HepG2 (cell line): ENCODE measurements around the gene EML2. TPM values are rescaled to one million over a fixed set of nuclear protein-coding genes. Genes with fewer than 3 reads are reported as not detected.
A peak's percentile ranks its signal among the peaks of the same experiment; 100 is the strongest.

ENCODE experiments used
- DMAP1 ChIP-seq: IDR thresholded peaks from 2 replicates; pipeline ENCODE4 v1.6.1; 2016
- EP300 ChIP-seq, 3 experiments: sonication (generic) in 1 of 3; formaldehyde crosslinking in 1 of 3; IDR thresholded peaks; 2 replicates each; pipeline versions ENCODE4 v1.5.1 to v1.6.1; 2011 to 2020; ENCODE audit warnings: low read depth in 2 of 3, low read length in 2 of 3, borderline replicate concordance in 1 of 3, improper control_type of control experiment in 1 of 3, mild to moderate bottlenecking in 1 of 3, missing genetic modification reagents in 1 of 3, moderate library complexity in 1 of 3
- HNRNPL ChIP-seq: fragments of 200-400 bp; formaldehyde crosslinking; IDR thresholded peaks from 2 replicates; pipeline ENCODE4 v1.6.1; 2017; ENCODE audit warnings: mild to moderate bottlenecking, low read depth, low read length
- ISX ChIP-seq: sonication (generic); formaldehyde crosslinking; conservative IDR thresholded peaks from 2 replicates; pipeline ENCODE4 v1.5.0; 2020; ENCODE audit warnings: missing genetic modification reagents
- MATR3 ChIP-seq: sonication (generic); formaldehyde crosslinking; IDR thresholded peaks from 2 replicates; pipeline ENCODE4 v1.4.0; 2020; ENCODE audit warnings: missing genetic modification reagents
- PHF8 ChIP-seq: sonication (generic); formaldehyde crosslinking; IDR thresholded peaks from 2 replicates; pipeline ENCODE4 v1.5.0; 2020; ENCODE audit warnings: missing genetic modification reagents
- SALL1 ChIP-seq: sonication (generic); formaldehyde crosslinking; IDR thresholded peaks from 2 replicates; pipeline ENCODE4 v1.8.0; 2022; ENCODE audit warnings: mild to moderate bottlenecking, missing genetic modification reagents
- TCF12 ChIP-seq, 2 experiments: fragments of 450-650 bp in 1 of 2; sonication (generic) in 1 of 2; formaldehyde crosslinking in 1 of 2; IDR thresholded peaks; 2 replicates each; pipeline versions ENCODE4 v1.6.1 to v1.8.0; 2017 to 2022; ENCODE audit warnings: antibody characterized with exemption in 1 of 2, mild to moderate bottlenecking in 1 of 2, missing genetic modification reagents in 1 of 2, moderate library complexity in 1 of 2
- TRAFD1 ChIP-seq: sonication (generic); formaldehyde crosslinking; IDR thresholded peaks from 2 replicates; pipeline ENCODE4 v1.5.1; 2020; ENCODE audit warnings: missing genetic modification reagents, mild to moderate bottlenecking, borderline replicate concordance
- UBTF ChIP-seq: sonication (generic); formaldehyde crosslinking; IDR thresholded peaks from 2 replicates; pipeline ENCODE4 v1.4.0; 2020; ENCODE audit warnings: mild to moderate bottlenecking, missing genetic modification reagents
- ZBTB3 ChIP-seq: sonication (generic); formaldehyde crosslinking; IDR thresholded peaks from 2 replicates; pipeline ENCODE4 v1.4.0; 2020; ENCODE audit warnings: low read depth, mild to moderate bottlenecking, moderate library complexity, missing genetic modification reagents, borderline replicate concordance
- ZBTB40 ChIP-seq, 2 experiments: fragments of 450-650 bp in 1 of 2; sonication (generic) in 1 of 2; formaldehyde crosslinking in 1 of 2; IDR thresholded peaks; 2 replicates each; pipeline versions ENCODE4 v1.6.1 to v1.8.0; 2016 to 2022; ENCODE audit warnings: antibody characterized with exemption in 1 of 2, mild to moderate bottlenecking in 1 of 2, missing genetic modification reagents in 1 of 2
- ZNF383 ChIP-seq: sonication (generic); formaldehyde crosslinking; IDR thresholded peaks from 2 replicates; pipeline ENCODE4 v1.4.0; 2020; ENCODE audit warnings: missing genetic modification reagents, mild to moderate bottlenecking, borderline replicate concordance
- ZNF550 ChIP-seq: sonication (generic); formaldehyde crosslinking; IDR thresholded peaks from 2 replicates; pipeline ENCODE4 v1.4.0; 2020; ENCODE audit warnings: mild to moderate bottlenecking, missing genetic modification reagents, borderline replicate concordance
- ZNF629 ChIP-seq: sonication (generic); formaldehyde crosslinking; conservative IDR thresholded peaks from 2 replicates; pipeline ENCODE4 v1.5.0; 2020; ENCODE audit warnings: missing genetic modification reagents
- polyA plus RNA-seq, 8 experiments: library from polyadenylated mRNA; depleted of rRNA in 3 of 8; stranded (reverse) in 7 of 8; unstranded in 1 of 8; fragments of >200 nt; fragmentation: Illumina TruSeq in 4 of 8; extraction: Trizol in 4 of 8; gene quantifications; 2 replicates each; pipeline versions ENCODE4 v1.2.1 to v1.2.3, GENCODE V29; 2011 to 2016; ENCODE audit warnings: low read depth in 4 of 8, missing spikeins in 1 of 8, mixed read lengths in 1 of 8; ENCODE audit not compliant: insufficient read depth in 1 of 8
- total RNA-seq, 5 experiments: library from RNA; depleted of rRNA; stranded (reverse); fragments of >200 nt; fragmentation: Illumina TruSeq; extraction: Trizol; gene quantifications; 2 replicates each; pipeline ENCODE4 v1.2.3, GENCODE V29; 2016; ENCODE audit warnings: low read depth in 1 of 5

The EML2 gene
- total and polyA plus RNA-seq, 2 of the 13 experiments (the other 11 are each of a cell fraction or from before 2014, with no cell fraction given), result 7.3 to 12.9 TPM

- TF ChIP-seq ZBTB40 (IDR thresholded peaks at IDR 0.05) (no peak), ZBTB40 (CRISPR knock-in tag; IDR thresholded peaks at IDR 0.05) (0 out of 2 replicates have a peak, but pooled peaks have one; percentile 53), ZNF629 (CRISPR knock-in tag) (no peak), TRAFD1 (no peak), ISX (CRISPR knock-in tag) (no peak), SALL1 (CRISPR knock-in tag) (peak; percentile 70), UBTF (CRISPR knock-in tag) (peak; percentile 73; the same call in 1 of the 2 replicates), MATR3 (CRISPR knock-in tag) (no peak), TCF12 (IDR thresholded peaks at IDR 0.05) (no peak), TCF12 (CRISPR knock-in tag; IDR thresholded peaks at IDR 0.05) (no peak), EP300 (IDR thresholded peaks at IDR 0.05; ENCODE audit: low read depth in 2 of 2, low read length in 2 of 2) (0 out of 4 replicates have a peak, but pooled peaks of 1 of the 2 experiments have one; percentile 10), EP300 (CRISPR knock-in tag; IDR thresholded peaks at IDR 0.05; ENCODE audit: borderline replicate concordance) (no peak), PHF8 (CRISPR knock-in tag) (peak; percentile 52), ZNF383 (CRISPR knock-in tag) (no peak), ZNF550 (0 out of 2 replicates have a peak, but pooled peaks have one; percentile 12), HNRNPL (peak; percentile 77; the same call in 1 of the 2 replicates), ZBTB3 (CRISPR knock-in tag) (no peak), DMAP1 (no peak)
These were observed 42.3 kb upstream of the EML2 start (continued) for GRCh38 chr19:45681391-45682015.
